HG03378 (cell line): ENCODE measurements around the gene EVX1.

Experiments used
- ATAC-seq: cut with Tn5 transposase; IDR thresholded peaks from one replicate; pipeline ENCODE4 v1.9.1; 2021; ENCODE audit warnings: mild to moderate bottlenecking, moderate library complexity; ENCODE audit not compliant: unreplicated experiment

The EVX1 gene

GRCh38 chr7:27242555-27243339, at the start of gene EVX1:
EVX1 (plus strand) TSS chr7:27242802; CDS start chr7:27243031, 229 bp downstream.
- ATAC-seq: no peak

GRCh38 chr7:27193335-27194001, 49.1 kb upstream of the EVX1 start:
- no peak for ATAC-seq

- ATAC-seq: no peak
Observed at GRCh38 chr7:27194002-27194352, 48.6 kb upstream of the EVX1 start.

- ATAC-seq: no peak
Observed at GRCh38 chr7:27194686-27195379, 47.8 kb upstream of the EVX1 start.

GRCh38 chr7:27196287-27196767, 46.3 kb upstream of the EVX1 start:
- no peak for ATAC-seq

- no peak for ATAC-seq
Observed at GRCh38 chr7:27197137-27198042, 45.2 kb upstream of the EVX1 start.

GRCh38 chr7:27198138-27198841, 44.3 kb upstream of the EVX1 start:
- no peak for ATAC-seq

GRCh38 chr7:27198871-27199801, 43.5 kb upstream of the EVX1 start:
- no peak for ATAC-seq

- ATAC-seq: no peak
Observed at GRCh38 chr7:27199849-27200760, 42.5 kb upstream of the EVX1 start, which contains the start of gene HOXA13. HOXA13 (minus strand) TSS chr7:27200091; CDS start chr7:27200077, 14 bp downstream.

GRCh38 chr7:27200761-27201579, 41.6 kb upstream of the EVX1 start:
- no peak for ATAC-seq

- ATAC-seq: no peak
Observed at GRCh38 chr7:27201580-27202017, 41.0 kb upstream of the EVX1 start.

- no peak for ATAC-seq
Observed at GRCh38 chr7:27202018-27202861, 40.4 kb upstream of the EVX1 start.

- ATAC-seq: no peak
Observed at GRCh38 chr7:27202862-27203134, 39.8 kb upstream of the EVX1 start.

GRCh38 chr7:27203365-27203953, 39.1 kb upstream of the EVX1 start:
- no peak for ATAC-seq

- no peak for ATAC-seq
Observed at GRCh38 chr7:27203964-27204594, 38.5 kb upstream of the EVX1 start.
